Measurements from ENCODE around the gene CGA.

DNA sequence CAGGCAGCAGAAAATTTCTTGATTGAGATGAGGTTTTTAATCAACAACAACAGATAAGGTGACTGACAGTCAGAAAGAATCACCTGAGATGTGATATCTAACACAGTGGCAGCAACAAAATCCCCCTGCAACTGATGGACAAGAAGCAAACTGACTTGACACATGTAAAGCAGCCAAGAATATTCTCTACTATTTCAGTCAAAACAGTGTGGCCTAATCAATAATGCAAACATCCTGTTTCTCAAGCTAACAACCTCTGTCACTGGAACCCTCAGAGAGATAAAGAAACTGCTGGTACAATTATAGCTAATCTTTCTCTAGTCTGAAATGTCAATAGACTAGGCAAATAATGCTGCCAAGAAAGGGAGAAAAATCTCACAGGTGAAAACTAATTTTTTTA, 4.6 kb upstream of the CGA start:
- TF ChIP-seq, protein P1, sequence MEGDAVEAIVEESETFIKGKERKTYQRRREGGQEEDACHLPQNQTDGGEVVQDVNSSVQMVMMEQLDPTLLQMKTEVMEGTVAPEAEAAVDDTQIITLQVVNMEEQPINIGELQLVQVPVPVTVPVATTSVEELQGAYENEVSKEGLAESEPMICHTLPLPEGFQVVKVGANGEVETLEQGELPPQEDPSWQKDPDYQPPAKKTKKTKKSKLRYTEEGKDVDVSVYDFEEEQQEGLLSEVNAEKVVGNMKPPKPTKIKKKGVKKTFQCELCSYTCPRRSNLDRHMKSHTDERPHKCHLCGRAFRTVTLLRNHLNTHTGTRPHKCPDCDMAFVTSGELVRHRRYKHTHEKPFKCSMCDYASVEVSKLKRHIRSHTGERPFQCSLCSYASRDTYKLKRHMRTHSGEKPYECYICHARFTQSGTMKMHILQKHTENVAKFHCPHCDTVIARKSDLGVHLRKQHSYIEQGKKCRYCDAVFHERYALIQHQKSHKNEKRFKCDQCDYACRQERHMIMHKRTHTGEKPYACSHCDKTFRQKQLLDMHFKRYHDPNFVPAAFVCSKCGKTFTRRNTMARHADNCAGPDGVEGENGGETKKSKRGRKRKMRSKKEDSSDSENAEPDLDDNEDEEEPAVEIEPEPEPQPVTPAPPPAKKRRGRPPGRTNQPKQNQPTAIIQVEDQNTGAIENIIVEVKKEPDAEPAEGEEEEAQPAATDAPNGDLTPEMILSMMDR (IDR thresholded peaks at IDR 0.05) = no peak
- TF ChIP-seq POLR2AphosphoS5 (IDR thresholded peaks at IDR 0.05) = no peak
